GM12801 (cell line): ENCODE measurements around the gene GTF3C4.

Source experiments
- TF ChIP-seq, protein P1 (sequence below): IDR thresholded peaks from one replicate; pipeline ENCODE4 v1.5.1; 2011; ENCODE audit warnings: control low read depth; ENCODE audit not compliant: insufficient read length; ENCODE audit errors: extremely low read depth

GTF3C4 gene

DNA sequence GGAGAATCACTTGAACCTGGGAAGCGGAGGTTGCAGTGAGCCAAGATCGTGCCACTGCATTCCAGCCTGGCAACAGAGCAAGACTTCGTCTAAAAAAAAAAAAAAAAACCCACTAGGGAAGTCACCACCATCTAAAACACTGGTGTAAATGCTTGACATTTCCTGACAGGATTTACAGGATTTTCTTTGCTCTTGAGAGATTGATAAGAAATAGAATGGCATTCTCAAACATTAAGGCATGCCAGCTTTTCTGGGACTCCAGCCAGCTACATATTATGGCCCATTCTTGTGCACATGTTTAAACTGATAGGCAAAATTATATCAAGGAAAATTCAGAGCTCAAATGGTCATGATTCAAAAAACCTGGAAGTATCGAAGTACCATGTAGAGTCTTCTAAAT lies 28.7 kb downstream of the GTF3C4 start:
- TF ChIP-seq, protein P1, sequence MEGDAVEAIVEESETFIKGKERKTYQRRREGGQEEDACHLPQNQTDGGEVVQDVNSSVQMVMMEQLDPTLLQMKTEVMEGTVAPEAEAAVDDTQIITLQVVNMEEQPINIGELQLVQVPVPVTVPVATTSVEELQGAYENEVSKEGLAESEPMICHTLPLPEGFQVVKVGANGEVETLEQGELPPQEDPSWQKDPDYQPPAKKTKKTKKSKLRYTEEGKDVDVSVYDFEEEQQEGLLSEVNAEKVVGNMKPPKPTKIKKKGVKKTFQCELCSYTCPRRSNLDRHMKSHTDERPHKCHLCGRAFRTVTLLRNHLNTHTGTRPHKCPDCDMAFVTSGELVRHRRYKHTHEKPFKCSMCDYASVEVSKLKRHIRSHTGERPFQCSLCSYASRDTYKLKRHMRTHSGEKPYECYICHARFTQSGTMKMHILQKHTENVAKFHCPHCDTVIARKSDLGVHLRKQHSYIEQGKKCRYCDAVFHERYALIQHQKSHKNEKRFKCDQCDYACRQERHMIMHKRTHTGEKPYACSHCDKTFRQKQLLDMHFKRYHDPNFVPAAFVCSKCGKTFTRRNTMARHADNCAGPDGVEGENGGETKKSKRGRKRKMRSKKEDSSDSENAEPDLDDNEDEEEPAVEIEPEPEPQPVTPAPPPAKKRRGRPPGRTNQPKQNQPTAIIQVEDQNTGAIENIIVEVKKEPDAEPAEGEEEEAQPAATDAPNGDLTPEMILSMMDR: no peak

DNA sequence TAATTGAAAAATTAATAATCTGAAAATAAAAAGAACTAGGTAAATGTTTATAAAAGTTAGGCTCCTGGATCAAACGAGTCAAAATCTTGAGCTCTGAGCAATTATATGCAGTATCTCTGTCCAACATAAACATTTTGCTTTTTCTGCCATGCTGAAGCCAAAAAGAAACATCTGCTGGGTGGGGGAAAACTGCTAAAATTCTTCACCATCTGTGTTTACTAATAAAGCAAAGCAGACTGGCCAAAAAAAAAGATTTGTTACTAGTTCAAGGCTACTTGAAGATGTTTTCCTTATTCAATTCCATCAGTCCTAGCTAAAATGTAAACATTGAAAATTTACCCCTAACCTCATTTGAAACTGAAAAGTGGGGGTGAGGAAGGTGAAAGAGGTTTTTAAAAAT lies 29.7 kb downstream of the GTF3C4 start:
- TF ChIP-seq, protein P1: no peak

- TF ChIP-seq, protein P1: no peak
These were observed 32.0 kb downstream of the GTF3C4 start for GRCh38 chr9:132702254-132702653.

DNA sequence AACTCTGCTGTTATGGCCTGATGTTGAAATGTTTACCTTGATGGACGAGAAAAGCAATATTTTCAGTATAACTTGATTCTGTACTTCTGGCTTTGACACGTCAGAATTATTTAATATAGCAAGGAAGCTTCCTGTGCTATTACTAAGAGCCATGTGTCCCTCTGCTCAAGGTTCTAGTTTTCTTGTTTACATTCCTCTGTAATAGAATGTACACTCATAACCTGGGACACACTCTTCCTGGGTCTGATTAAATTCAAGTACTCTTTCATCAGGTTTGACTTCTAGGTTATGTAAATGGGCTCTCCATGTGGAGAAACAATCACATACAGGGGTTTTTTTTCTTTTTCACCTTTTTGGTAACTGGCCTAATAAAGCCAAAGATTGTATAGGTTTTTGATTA lies 33.1 kb downstream of the GTF3C4 start:
- TF ChIP-seq, protein P1: no peak

DNA sequence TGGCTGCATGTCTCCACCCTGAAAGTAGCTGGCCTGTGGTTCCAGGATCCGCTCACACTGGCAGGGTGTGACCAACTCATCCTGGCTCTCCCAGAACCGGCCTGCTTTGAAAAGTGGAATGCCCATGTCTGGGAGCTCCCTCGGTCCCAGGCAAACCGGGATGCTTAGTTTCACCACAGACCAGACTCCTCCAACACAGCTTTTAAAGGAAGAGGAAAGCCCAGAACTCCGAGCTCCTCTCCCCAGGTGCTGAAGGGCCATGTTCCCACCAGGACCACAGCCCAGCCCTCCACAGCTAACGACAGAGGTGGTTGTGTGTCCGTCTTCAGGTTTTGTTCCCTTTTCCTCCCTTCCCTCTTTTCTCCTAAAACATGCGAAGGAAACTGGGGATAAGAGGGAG lies 38.0 kb downstream of the GTF3C4 start:
- TF ChIP-seq, protein P1: no peak

DNA sequence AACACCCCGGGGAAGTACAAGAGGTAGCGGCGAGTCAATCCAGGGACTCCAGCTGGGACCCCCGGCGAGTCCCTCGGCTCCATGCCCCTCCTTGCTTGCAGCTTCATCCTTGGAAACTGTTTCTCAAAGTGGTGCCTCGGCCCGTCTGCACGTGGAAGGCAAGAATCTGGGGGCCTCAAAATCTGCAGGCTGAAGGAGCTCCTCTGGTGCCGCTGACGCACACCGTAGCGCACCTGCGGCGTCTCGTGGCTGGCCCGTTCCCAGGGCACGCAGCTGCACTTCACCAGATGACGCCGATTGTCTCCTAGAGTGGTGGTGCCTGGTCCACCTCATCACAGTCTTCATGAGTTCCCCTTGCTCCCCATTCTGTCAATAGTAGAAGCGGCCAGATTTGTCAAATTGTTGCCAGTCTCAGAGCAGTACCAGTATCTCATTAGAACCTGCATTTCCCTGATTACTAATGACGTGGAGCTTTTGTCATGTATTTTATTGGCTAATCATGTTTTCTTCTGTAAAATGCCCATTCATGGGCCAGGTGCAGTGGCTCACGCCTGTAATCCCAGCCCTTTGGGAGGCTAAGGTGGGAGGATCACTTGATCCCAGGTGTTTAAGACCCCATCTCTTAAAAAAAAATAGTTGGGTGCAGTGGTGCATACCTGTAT lies 38.6 kb downstream of the GTF3C4 start:
- TF ChIP-seq, protein P1: no peak

- TF ChIP-seq, protein P1: no peak
These were observed 40.1 kb downstream of the GTF3C4 start for GRCh38 chr9:132710333-132710732.

GRCh38 chr9:132711846-132712245 lies 41.6 kb downstream of the GTF3C4 start:
- TF ChIP-seq, protein P1: no peak
